Breast epithelium (tissue), 4 donors: ENCODE results near the gene IGLON5. TPM values are rescaled to one million over a fixed set of nuclear protein-coding genes. Genes with fewer than 3 reads are reported as not detected.

Experiments used
- DNase-seq, 2 donors: peaks; one replicate each; pipeline ENCODE4 v3.0.0-alpha.2; 2019; ENCODE audit warnings: low spot score in 2 of 2
- H3K27ac ChIP-seq, 2 donors: fragments of 200-600 bp; sonication (generic) in 1 of 2; one replicate each; pipeline ENCODE4 v1.5.1; 2016 to 2019; ENCODE audit warnings: mild to moderate bottlenecking in 1 of 2
- H3K27me3 ChIP-seq, 2 donors: fragments of 200-600 bp; sonication (generic) in 1 of 2; one replicate each; pipeline versions ENCODE4 v1.5.1 to v1.6.0; 2017 to 2019; ENCODE audit warnings: control low read depth in 1 of 2, mild to moderate bottlenecking in 1 of 2
- H3K36me3 ChIP-seq: fragments of 200-600 bp; one replicate; pipeline ENCODE4 v1.5.1; 2019
- H3K4me1 ChIP-seq, 2 donors: fragments of 200-600 bp; sonication (generic); one replicate each; pipeline ENCODE4 v1.5.1; 2016 to 2019; ENCODE audit warnings: control low read depth in 1 of 2
- H3K4me3 ChIP-seq, 3 donors: fragments of 200-600 bp; sonication (generic); 1 replicate in 2 of 3; 2 replicates in 1 of 3; pipeline ENCODE4 v1.5.1; 2016 to 2019; ENCODE audit warnings: mild to moderate bottlenecking in 3 of 3, moderate library complexity in 2 of 3
- H3K9me3 ChIP-seq, 2 donors: fragments of 200-600 bp; sonication (generic) in 1 of 2; one replicate each; pipeline ENCODE4 v1.5.1; 2016 to 2019; ENCODE audit warnings: control low read depth in 1 of 2
- POLR2A ChIP-seq: fragments of 450-650 bp; IDR thresholded peaks from one replicate; pipeline ENCODE4 v1.6.1; 2016; ENCODE audit warnings: antibody characterized with exemption, mild to moderate bottlenecking, moderate library complexity
- POLR2AphosphoS5 ChIP-seq, 3 donors: sonication (generic); formaldehyde crosslinking; IDR thresholded peaks; one replicate each; pipeline ENCODE4 v1.6.1; 2017; ENCODE audit warnings: antibody characterized with exemption in 3 of 3
- intact Hi-C: fragments of 100-400 bp; cut with DNase I; formaldehyde crosslinking; loops from one replicate; pipeline ENCODE4 v1.15.1; 2023; ENCODE audit warnings: low total_unique reads
- total RNA-seq, 3 donors: library from RNA; depleted of rRNA; stranded (reverse); fragments of >200 nt; gene quantifications; one replicate each; pipeline ENCODE4 v1.1.0, GENCODE V29; 2016
- TF ChIP-seq, protein P1 (sequence below), 3 donors: fragments of 450-650 bp; IDR thresholded peaks; one replicate each; pipeline ENCODE4 v1.5.1; 2016 to 2017; ENCODE audit warnings: antibody characterized with exemption in 3 of 3, mild to moderate bottlenecking in 3 of 3, moderate library complexity in 3 of 3

Gene IGLON5
- under 1 TPM in 1 of 3 donors, not detected in 2; 0.66 TPM for total RNA-seq

DNA sequence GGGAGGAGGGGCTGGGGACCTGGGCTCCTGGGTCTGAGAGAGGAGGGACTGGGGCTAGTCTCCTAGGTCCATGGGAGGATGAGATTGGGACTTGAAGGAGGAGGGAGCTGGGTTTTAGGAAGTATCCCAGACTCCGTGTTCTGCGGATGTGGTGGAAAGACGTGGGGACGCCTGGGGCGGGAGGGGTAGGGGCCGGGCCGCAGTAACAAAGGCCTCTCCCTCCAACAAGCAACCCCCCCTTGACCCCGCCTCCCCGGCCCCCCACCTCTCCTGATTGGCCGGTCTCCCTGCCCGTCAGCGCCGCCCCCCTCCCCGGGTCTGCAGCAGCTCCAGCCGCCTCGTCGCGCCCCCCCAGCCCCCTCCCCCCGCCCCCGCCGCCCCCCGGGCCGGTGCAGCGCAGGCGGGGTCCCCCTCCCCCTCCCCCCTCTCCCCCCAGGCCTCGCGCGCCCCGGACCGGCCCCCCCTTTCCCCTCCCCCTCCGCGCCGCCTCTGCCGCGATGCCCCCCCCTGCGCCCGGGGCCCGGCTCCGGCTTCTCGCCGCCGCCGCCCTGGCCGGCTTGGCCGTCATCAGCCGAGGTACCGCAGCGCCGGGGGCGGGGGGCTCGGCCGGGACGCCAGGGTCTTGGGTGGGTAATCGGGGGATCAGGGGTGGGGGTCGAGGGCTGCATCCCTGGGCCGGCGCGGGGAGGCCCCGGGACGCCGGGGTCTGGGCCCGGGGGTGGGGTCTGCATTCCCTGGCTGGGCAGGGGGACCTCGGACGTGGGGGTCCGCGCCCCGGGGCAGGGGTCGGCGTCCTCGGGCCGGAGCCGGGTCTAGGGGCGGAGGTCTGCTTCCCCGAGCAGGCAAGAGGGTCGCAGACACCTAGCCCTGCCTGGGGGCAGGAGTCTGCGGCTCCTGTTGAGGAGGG, at the start of gene IGLON5:
Gene IGLON5 (plus strand): TSS at position 294 of the 907 bp plus-strand sequence. CDS start 204 bp downstream, at position 498.
- peaks cover 6 to 17% of the 10 kb centered on the region in 2 donors for H3K9me3 ChIP-seq
- H3K36me3 ChIP-seq = no peaks in the 10 kb centered on the region
- DNase-seq = no peak
- no peaks in the 10 kb centered on the region for H3K4me1 ChIP-seq
- no peak within 1 kb of the TSS for H3K27ac ChIP-seq
- H3K4me3 ChIP-seq = no peak within 1 kb of the TSS
- intact Hi-C loops = no loop called here
- TF ChIP-seq POLR2A (no peak), POLR2AphosphoS5 (IDR thresholded peaks at IDR 0.05) (no peak)
- TF ChIP-seq, protein P1, sequence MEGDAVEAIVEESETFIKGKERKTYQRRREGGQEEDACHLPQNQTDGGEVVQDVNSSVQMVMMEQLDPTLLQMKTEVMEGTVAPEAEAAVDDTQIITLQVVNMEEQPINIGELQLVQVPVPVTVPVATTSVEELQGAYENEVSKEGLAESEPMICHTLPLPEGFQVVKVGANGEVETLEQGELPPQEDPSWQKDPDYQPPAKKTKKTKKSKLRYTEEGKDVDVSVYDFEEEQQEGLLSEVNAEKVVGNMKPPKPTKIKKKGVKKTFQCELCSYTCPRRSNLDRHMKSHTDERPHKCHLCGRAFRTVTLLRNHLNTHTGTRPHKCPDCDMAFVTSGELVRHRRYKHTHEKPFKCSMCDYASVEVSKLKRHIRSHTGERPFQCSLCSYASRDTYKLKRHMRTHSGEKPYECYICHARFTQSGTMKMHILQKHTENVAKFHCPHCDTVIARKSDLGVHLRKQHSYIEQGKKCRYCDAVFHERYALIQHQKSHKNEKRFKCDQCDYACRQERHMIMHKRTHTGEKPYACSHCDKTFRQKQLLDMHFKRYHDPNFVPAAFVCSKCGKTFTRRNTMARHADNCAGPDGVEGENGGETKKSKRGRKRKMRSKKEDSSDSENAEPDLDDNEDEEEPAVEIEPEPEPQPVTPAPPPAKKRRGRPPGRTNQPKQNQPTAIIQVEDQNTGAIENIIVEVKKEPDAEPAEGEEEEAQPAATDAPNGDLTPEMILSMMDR (IDR thresholded peaks at IDR 0.05) = no peak
- peaks cover 0 to 64% of the 10 kb centered on the region in 2 donors for H3K27me3 ChIP-seq

DNA sequence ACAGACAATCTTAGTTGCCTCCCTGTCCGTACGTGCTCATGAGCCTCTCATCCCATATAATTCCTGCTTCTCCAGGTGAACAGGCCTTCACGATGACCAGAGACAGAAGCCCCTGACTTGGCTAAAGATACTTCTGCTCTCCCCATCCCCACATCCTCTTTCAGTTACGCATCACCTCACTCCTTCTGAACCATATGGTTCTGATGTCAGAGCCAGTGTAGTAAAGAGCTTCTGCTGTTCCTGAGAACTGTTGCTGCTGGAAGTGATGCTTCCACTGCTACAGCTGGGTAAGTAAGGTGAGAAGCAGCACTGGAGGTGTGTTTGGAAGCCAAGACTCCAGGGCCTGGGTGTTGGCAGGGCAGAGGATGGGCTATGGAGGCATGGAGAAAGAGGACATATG, 47.6 kb upstream of the IGLON5 start:
- TF ChIP-seq, protein P1 (IDR thresholded peaks at IDR 0.05) = no peak
- no peak for TF ChIP-seq POLR2AphosphoS5 (IDR thresholded peaks at IDR 0.05)
- no peak for TF ChIP-seq POLR2A
- Histone ChIP-seq H3K27me3 (peaks cover 0 to 15% of the 10 kb centered on the region in 2 donors), H3K4me3 (no peak overlapping the region), H3K36me3 (no peaks in the 10 kb centered on the region), H3K4me1 (no peaks in the 10 kb centered on the region), H3K27ac (no peak overlapping the region), H3K9me3 (no peaks in the 10 kb centered on the region)
- intact Hi-C loops = no loop called here
- no peak for DNase-seq

DNA sequence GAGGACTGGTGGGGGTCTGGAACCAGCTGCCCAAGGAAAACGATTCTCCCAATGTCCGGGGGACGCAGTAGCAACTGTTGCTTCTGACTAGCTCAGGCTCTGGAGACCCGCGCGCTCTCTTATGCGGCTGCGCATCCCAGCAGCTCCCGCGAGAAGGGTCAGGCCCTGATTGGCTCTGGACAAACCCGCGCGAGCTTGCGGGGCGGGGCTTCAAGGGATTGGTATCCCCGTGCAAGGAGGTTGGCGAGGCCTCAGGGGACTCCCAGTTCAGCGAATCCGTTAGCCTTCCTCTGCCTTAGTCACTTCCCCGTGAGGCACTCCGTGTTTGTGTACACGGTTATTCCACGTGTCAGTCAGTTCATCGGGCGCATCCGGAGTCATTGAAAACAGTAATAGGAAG, 40.4 kb upstream of the IGLON5 start:
- no peaks in the 10 kb centered on the region for H3K4me1 ChIP-seq
- no peak for DNase-seq
- TF ChIP-seq, protein P1 (IDR thresholded peaks at IDR 0.05) = no peak
- TF ChIP-seq POLR2A (no peak), POLR2AphosphoS5 (IDR thresholded peaks at IDR 0.05) (no peak)
- no peak overlapping the region for H3K27ac ChIP-seq
- no peaks in the 10 kb centered on the region for H3K27me3 ChIP-seq
- H3K4me3 ChIP-seq = no peak overlapping the region
- no peaks in the 10 kb centered on the region for H3K9me3 ChIP-seq
- H3K36me3 ChIP-seq = no peaks in the 10 kb centered on the region
- intact Hi-C loops = no loop called here

DNA sequence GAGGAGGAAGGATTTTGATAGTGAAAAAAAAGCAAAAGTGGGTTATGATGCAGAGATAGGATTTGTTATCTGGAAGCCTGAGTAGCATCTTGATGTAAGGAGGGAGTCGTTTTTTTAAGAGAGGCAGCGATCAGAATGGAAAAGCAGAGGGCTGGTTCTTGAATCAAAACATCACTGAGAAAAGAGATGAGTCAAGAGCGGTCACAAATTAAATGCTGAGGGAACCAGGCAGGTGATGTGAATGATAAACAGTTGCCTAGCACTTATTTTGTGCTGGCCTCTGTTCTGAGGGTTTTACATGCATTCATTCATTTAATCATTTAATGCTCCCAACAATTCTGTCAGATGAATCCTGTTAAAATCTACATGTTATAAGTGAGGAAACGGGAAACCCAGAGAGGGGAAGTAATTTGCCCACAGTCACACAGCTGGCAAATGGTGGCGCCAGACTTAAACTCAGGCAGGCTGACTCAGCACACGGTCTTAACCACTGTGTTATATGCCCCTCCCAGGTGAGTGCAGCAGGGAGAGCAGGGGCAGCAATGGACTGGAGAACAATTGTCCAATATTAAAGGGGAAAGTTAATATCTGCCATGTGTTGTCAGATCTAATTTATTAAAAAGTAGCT, 39.1 kb upstream of the IGLON5 start:
- TF ChIP-seq POLR2AphosphoS5 (IDR thresholded peaks at IDR 0.05) (no peak), POLR2A (no peak)
- TF ChIP-seq, protein P1 (IDR thresholded peaks at IDR 0.05) = no peak
- no peaks in the 10 kb centered on the region for H3K36me3 ChIP-seq
- H3K4me3 ChIP-seq = no peak overlapping the region
- no peak for DNase-seq
- H3K27ac ChIP-seq = no peak overlapping the region
- H3K9me3 ChIP-seq = no peaks in the 10 kb centered on the region
- no peaks in the 10 kb centered on the region for H3K27me3 ChIP-seq
- no peaks in the 10 kb centered on the region for H3K4me1 ChIP-seq
- intact Hi-C loops = no loop called here
